ENCODE data around the gene NEK10. TPM values are rescaled to one million over a fixed set of nuclear protein-coding genes. Genes with fewer than 3 reads are reported as not detected.

Gene NEK10
- total and polyA plus RNA-seq, 2 of the 13 experiments (the other 11 are each of a cell fraction or from before 2014, with no cell fraction given): 2.8 to 14.2 TPM

DNA sequence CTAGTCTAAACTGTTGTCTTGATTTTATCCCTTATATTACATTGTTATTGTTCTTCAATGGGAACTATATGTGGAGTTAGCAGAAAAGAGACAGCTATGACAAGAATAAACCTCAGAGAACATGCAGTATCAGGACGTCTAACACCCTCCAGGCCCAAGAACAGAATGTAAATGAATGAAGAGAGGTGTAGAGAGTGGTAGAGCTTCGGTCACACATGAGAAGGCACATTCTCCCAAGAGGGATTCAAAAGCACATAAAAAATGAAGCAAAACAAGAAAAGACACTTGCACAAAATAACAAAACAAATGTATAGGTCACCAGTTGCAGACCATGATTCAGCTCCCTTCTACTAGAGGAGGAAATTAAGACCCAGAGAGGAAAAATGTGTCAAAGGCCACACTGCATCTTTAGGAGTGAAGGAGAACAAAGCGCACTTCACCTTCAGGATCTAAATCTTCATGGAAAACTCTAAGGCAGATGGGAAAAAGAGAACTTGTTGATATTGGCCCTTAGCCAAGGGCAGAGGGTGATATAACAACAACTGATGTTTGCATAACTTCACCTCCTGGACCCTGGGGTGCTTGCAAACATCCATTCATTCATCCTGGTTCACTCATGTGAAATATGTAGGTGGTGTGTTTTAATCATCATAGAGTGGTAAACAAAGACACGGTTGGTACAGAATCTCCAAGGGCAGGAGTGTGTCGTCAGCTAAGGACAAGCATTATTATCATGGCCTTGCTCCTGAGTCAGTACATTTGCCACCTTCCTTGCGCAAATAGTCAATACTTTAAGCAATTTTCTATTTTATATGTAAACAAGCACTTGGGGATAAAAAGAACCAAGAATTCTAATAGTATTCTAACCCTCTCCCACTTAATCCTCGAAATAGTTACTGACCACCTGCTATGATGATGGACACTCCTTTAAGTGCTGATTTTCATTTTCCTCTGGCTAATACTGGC is 8.8 kb downstream of the NEK10 start (continued):
- TF ChIP-seq, protein P1, sequence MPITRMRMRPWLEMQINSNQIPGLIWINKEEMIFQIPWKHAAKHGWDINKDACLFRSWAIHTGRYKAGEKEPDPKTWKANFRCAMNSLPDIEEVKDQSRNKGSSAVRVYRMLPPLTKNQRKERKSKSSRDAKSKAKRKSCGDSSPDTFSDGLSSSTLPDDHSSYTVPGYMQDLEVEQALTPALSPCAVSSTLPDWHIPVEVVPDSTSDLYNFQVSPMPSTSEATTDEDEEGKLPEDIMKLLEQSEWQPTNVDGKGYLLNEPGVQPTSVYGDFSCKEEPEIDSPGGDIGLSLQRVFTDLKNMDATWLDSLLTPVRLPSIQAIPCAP (CRISPR knock-in tag; IDR thresholded peaks at IDR 0.05; ENCODE audit: low read depth): no peak
- TF ChIP-seq ZKSCAN5 (CRISPR knock-in tag; IDR thresholded peaks at IDR 0.05) (no peak), ZFYVE20 (CRISPR knock-in tag; IDR thresholded peaks at IDR 0.05; ENCODE audit: borderline replicate concordance, low read depth) (no peak), HNRNPL (IDR thresholded peaks at IDR 0.05; ENCODE audit: low read depth, low read length) (no peak), EZH2 (conservative IDR thresholded peaks at IDR 0.05; ENCODE audit: low read depth, low read length) (no peak), TBX3 (IDR thresholded peaks at IDR 0.05; ENCODE audit: borderline replicate concordance) (peak; percentile 98), GZF1 (CRISPR knock-in tag; IDR thresholded peaks at IDR 0.05) (no peak), JUNB (CRISPR knock-in tag; IDR thresholded peaks at IDR 0.05; ENCODE audit: borderline replicate concordance) (peak; percentile 80), ZNF33A (CRISPR knock-in tag; IDR thresholded peaks at IDR 0.05; ENCODE audit: borderline replicate concordance) (no peak), YEATS2 (CRISPR knock-in tag; IDR thresholded peaks at IDR 0.05; ENCODE audit: borderline replicate concordance) (peak; percentile 78; the same call in 1 of the 2 replicates), EHMT2 (IDR thresholded peaks at IDR 0.05; ENCODE audit: borderline replicate concordance, low read depth, low read length) (no peak; the same call in 1 of the 2 replicates), HOXA7 (CRISPR knock-in tag; IDR thresholded peaks at IDR 0.05) (no peak)
- TF ChIP-seq, protein P2, sequence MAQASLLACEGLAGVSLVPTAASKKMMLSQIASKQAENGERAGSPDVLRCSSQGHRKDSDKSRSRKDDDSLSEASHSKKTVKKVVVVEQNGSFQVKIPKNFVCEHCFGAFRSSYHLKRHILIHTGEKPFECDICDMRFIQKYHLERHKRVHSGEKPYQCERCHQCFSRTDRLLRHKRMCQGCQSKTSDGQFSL (CRISPR knock-in tag; IDR thresholded peaks at IDR 0.05): no peak
- TF ChIP-seq, protein P3, sequence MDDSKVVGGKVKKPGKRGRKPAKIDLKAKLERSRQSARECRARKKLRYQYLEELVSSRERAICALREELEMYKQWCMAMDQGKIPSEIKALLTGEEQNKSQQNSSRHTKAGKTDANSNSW (CRISPR knock-in tag; IDR thresholded peaks at IDR 0.05; ENCODE audit: borderline replicate concordance): no peak
- TF ChIP-seq, protein P4, sequence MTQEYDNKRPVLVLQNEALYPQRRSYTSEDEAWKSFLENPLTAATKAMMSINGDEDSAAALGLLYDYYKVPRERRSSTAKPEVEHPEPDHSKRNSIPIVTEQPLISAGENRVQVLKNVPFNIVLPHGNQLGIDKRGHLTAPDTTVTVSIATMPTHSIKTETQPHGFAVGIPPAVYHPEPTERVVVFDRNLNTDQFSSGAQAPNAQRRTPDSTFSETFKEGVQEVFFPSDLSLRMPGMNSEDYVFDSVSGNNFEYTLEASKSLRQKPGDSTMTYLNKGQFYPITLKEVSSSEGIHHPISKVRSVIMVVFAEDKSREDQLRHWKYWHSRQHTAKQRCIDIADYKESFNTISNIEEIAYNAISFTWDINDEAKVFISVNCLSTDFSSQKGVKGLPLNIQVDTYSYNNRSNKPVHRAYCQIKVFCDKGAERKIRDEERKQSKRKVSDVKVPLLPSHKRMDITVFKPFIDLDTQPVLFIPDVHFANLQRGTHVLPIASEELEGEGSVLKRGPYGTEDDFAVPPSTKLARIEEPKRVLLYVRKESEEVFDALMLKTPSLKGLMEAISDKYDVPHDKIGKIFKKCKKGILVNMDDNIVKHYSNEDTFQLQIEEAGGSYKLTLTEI (CRISPR knock-in tag; conservative IDR thresholded peaks at IDR 0.05): no peak
- TF ChIP-seq, protein P5, sequence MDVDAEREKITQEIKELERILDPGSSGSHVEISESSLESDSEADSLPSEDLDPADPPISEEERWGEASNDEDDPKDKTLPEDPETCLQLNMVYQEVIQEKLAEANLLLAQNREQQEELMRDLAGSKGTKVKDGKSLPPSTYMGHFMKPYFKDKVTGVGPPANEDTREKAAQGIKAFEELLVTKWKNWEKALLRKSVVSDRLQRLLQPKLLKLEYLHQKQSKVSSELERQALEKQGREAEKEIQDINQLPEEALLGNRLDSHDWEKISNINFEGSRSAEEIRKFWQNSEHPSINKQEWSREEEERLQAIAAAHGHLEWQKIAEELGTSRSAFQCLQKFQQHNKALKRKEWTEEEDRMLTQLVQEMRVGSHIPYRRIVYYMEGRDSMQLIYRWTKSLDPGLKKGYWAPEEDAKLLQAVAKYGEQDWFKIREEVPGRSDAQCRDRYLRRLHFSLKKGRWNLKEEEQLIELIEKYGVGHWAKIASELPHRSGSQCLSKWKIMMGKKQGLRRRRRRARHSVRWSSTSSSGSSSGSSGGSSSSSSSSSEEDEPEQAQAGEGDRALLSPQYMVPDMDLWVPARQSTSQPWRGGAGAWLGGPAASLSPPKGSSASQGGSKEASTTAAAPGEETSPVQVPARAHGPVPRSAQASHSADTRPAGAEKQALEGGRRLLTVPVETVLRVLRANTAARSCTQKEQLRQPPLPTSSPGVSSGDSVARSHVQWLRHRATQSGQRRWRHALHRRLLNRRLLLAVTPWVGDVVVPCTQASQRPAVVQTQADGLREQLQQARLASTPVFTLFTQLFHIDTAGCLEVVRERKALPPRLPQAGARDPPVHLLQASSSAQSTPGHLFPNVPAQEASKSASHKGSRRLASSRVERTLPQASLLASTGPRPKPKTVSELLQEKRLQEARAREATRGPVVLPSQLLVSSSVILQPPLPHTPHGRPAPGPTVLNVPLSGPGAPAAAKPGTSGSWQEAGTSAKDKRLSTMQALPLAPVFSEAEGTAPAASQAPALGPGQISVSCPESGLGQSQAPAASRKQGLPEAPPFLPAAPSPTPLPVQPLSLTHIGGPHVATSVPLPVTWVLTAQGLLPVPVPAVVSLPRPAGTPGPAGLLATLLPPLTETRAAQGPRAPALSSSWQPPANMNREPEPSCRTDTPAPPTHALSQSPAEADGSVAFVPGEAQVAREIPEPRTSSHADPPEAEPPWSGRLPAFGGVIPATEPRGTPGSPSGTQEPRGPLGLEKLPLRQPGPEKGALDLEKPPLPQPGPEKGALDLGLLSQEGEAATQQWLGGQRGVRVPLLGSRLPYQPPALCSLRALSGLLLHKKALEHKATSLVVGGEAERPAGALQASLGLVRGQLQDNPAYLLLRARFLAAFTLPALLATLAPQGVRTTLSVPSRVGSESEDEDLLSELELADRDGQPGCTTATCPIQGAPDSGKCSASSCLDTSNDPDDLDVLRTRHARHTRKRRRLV (CRISPR knock-in tag; IDR thresholded peaks at IDR 0.05): 0 out of 2 replicates have a peak, but pooled peaks have one; percentile 52
- TF ChIP-seq, protein P6, sequence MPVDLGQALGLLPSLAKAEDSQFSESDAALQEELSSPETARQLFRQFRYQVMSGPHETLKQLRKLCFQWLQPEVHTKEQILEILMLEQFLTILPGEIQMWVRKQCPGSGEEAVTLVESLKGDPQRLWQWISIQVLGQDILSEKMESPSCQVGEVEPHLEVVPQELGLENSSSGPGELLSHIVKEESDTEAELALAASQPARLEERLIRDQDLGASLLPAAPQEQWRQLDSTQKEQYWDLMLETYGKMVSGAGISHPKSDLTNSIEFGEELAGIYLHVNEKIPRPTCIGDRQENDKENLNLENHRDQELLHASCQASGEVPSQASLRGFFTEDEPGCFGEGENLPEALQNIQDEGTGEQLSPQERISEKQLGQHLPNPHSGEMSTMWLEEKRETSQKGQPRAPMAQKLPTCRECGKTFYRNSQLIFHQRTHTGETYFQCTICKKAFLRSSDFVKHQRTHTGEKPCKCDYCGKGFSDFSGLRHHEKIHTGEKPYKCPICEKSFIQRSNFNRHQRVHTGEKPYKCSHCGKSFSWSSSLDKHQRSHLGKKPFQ (CRISPR knock-in tag; IDR thresholded peaks at IDR 0.05; ENCODE audit: insufficient replicate concordance): peak; percentile 76

Measured in HepG2 (cell line).